ENCODE data around the gene B3GNT8. TPM values are rescaled to one million over a fixed set of nuclear protein-coding genes. Genes with fewer than 3 reads are reported as not detected.

Gene B3GNT8
- total and polyA plus RNA-seq, 4 donors: 0.14 to 2.3 (median 0.66) TPM

GRCh38 chr19:41447732-41448332 is 20.7 kb upstream of the B3GNT8 start:
- H3K4me3 ChIP-seq (ENCODE audit: low read depth in 1 of 3, low read length in 3 of 3): no peak overlapping the region
- 63% methylated on average over 12 of the region's 12 CpGs for WGBS

GRCh38 chr19:41445575-41445974 is 18.4 kb upstream of the B3GNT8 start:
- Histone ChIP-seq H3K9ac (ENCODE audit: low read depth in 1 of 2, low read length in 2 of 2) (no peak overlapping the region), H3K27ac (ENCODE audit: low read depth in 1 of 2, low read length in 2 of 2) (no peak overlapping the region), H3K9me3 (ENCODE audit: control insufficient read depth in 4 of 4, low read length in 3 of 4) (no peaks in the 10 kb centered on the region), H3K36me3 (ENCODE audit: control insufficient read depth in 4 of 4, insufficient read depth in 3 of 4, low read depth in 1 of 4, low read length in 3 of 4) (no peaks in the 10 kb centered on the region), H3K4me1 (ENCODE audit: control insufficient read depth in 4 of 4, insufficient read depth in 4 of 4, low read length in 3 of 4) (no peaks in the 10 kb centered on the region), H3K4me3 (ENCODE audit: low read depth in 1 of 3, low read length in 3 of 3) (no peak overlapping the region), H3K27me3 (ENCODE audit: control insufficient read depth in 4 of 4, insufficient read depth in 4 of 4, low read length in 3 of 4) (peaks cover 0 to 3% (median 0%) of the 10 kb centered on the region in 4 donors)
- TF ChIP-seq ZBTB33 (IDR thresholded peaks at IDR 0.05): no peak
- no peak for TF ChIP-seq GABPA (IDR thresholded peaks at IDR 0.05 in 1 of 2, conservative IDR thresholded peaks at IDR 0.05 in 1 of 2)
- TF ChIP-seq HNF4G (IDR thresholded peaks at IDR 0.05): no peak
- no peak for TF ChIP-seq ATF3 (IDR thresholded peaks at IDR 0.05)
- no peak for DNase-seq (ENCODE audit: low spot score)
- 60% methylated on average over 5 of the region's 5 CpGs for WGBS

More at GRCh38 chr19:41447732-41448332, 20.7 kb upstream of the B3GNT8 start:
- Histone ChIP-seq H3K36me3 (ENCODE audit: control insufficient read depth in 4 of 4, insufficient read depth in 3 of 4, low read depth in 1 of 4, low read length in 3 of 4) (no peaks in the 10 kb centered on the region), H3K4me1 (ENCODE audit: control insufficient read depth in 4 of 4, insufficient read depth in 4 of 4, low read length in 3 of 4) (no peaks in the 10 kb centered on the region), H3K27ac (ENCODE audit: low read depth in 1 of 2, low read length in 2 of 2) (no peak overlapping the region), H3K9ac (ENCODE audit: low read depth in 1 of 2, low read length in 2 of 2) (no peak overlapping the region), H3K9me3 (ENCODE audit: control insufficient read depth in 4 of 4, low read length in 3 of 4) (no peaks in the 10 kb centered on the region), H3K27me3 (ENCODE audit: control insufficient read depth in 4 of 4, insufficient read depth in 4 of 4, low read length in 3 of 4) (peaks cover 0 to 3% (median 0%) of the 10 kb centered on the region in 4 donors)
- no peak for TF ChIP-seq ZBTB33 (IDR thresholded peaks at IDR 0.05)
- DNase-seq (ENCODE audit: low spot score): no peak

GRCh38 chr19:41443813-41444455 is 16.8 kb upstream of the B3GNT8 start:
- Histone ChIP-seq H3K4me3 (ENCODE audit: low read depth in 1 of 3, low read length in 3 of 3) (no peak overlapping the region), H3K9ac (ENCODE audit: low read depth in 1 of 2, low read length in 2 of 2) (no peak overlapping the region), H3K36me3 (ENCODE audit: control insufficient read depth in 4 of 4, insufficient read depth in 3 of 4, low read depth in 1 of 4, low read length in 3 of 4) (no peaks in the 10 kb centered on the region), H3K27me3 (ENCODE audit: control insufficient read depth in 4 of 4, insufficient read depth in 4 of 4, low read length in 3 of 4) (peaks cover 0 to 3% (median 0%) of the 10 kb centered on the region in 4 donors), H3K27ac (ENCODE audit: low read depth in 1 of 2, low read length in 2 of 2) (no peak overlapping the region), H3K4me1 (ENCODE audit: control insufficient read depth in 4 of 4, insufficient read depth in 4 of 4, low read length in 3 of 4) (peaks cover 0 to 8% (median 4%) of the 10 kb centered on the region in 4 donors), H3K9me3 (ENCODE audit: control insufficient read depth in 4 of 4, low read length in 3 of 4) (no peaks in the 10 kb centered on the region)
- TF ChIP-seq YY1 (IDR thresholded peaks at IDR 0.05) (no peak), REST (IDR thresholded peaks at IDR 0.05) (no peak), SP1 (IDR thresholded peaks at IDR 0.05) (no peak)
- no peak for DNase-seq (ENCODE audit: low spot score)
- 62% methylated on average over 6 of the region's 6 CpGs for WGBS

All from liver (tissue), 9 donors.